Measurements from ENCODE around the gene TMEM52. TPM values are rescaled to one million over a fixed set of nuclear protein-coding genes. Genes with fewer than 3 reads are reported as not detected.

TMEM52 gene
- 9.0 TPM for polyA plus RNA-seq (2013, experiment 1 of 2)
- 8.8 TPM for polyA plus RNA-seq (2013, experiment 2 of 2)

DNA sequence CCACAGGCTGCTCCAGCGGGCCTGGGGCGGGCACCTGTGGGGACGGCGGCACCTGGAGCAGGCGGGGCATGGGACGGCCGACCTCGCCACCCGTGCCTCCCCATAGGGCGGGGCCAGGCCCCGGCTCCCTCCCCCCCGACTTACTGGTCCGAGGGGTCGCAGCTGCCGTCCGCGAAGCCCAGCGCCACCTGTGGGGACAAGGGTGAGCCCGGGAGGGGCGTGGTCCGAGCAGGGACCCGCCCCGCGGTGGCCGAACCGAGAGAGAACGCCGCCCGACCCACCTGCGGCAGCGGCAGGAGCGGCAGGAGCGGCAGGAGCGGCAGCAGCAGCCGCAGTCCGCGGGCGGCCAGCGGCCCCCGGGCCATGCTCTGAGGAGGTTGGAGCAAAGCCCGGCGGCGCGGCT lies at the start of gene TMEM52:
TSS of gene TMEM52 (minus strand) at position 379 of the 403 bp plus-strand sequence. CDS start at position 365, 14 bp downstream.
- Histone ChIP-seq H4K8ac (ENCODE audit: low read depth, low read length) (no peak within 1 kb of the TSS), H3K23ac (ENCODE audit: low read length) (peak within 1 kb of the TSS; percentile 81), H4K5ac (ENCODE audit: low read length) (no peak within 1 kb of the TSS), H3K4me1 (ENCODE audit: control insufficient read depth, low read depth, low read length) (peaks cover 7% of the 10 kb centered on the region), H2AK5ac (ENCODE audit: low read length) (peak within 1 kb of the TSS; percentile 58), H3K36me3 (ENCODE audit: control insufficient read depth, insufficient read depth, low read length) (no peaks in the 10 kb centered on the region), H2BK5ac (ENCODE audit: low read length) (no peak within 1 kb of the TSS), H3K4me2 (ENCODE audit: low read length) (peak within 1 kb of the TSS; percentile 71), H3K4ac (ENCODE audit: low read depth, low read length) (no peak within 1 kb of the TSS), H3K27me3 (ENCODE audit: insufficient read depth, low read length, poor library complexity) (no peaks in the 10 kb centered on the region), H3K9ac (ENCODE audit: low read length) (peak within 1 kb of the TSS; percentile 79), H3K27ac (ENCODE audit: low read depth, low read length) (no peak within 1 kb of the TSS), H2BK120ac (ENCODE audit: low read depth, low read length) (no peak within 1 kb of the TSS), H2BK15ac (replicated peaks; ENCODE audit: low read depth) (no peak within 1 kb of the TSS), H3K56ac (ENCODE audit: low read length) (peak within 1 kb of the TSS; percentile 88), H3K4me3 (ENCODE audit: low read length) (peak within 1 kb of the TSS; percentile 40), H3K18ac (ENCODE audit: low read length) (peak within 1 kb of the TSS; percentile 1), H3K79me1 (ENCODE audit: low read length) (no peaks in the 10 kb centered on the region), H3K79me2 (ENCODE audit: control insufficient read depth, insufficient read depth, low read length) (no peaks in the 10 kb centered on the region)
- WGBS (ENCODE audit: extremely low coverage, insufficient coverage, low lambda C conversion rate): no CpG with 5 or more reads among the region's 44 CpGs
- DNase-seq: no peak

DNA sequence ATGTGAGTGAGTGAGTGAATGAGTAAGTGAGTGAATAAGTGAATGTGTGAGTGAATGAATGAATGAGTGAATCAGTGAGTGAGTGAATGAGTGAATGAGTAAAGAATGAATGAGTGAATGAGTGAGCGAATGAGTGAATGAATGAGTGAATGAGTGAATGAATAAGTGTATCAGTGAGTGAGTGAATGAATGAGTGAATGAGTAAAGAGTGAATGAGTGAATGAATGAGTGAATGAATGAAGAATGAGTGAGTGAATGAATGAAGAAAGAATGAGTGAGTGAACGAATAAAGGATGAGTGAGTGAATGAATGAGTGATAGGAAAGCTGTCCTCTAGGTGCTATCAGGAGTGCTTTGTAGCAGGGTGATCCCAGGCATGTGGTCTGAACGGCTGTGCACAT lies 48.8 kb upstream of the TMEM52 start:
- Histone ChIP-seq H2BK5ac (ENCODE audit: low read length) (no peak overlapping the region), H3K4ac (ENCODE audit: low read depth, low read length) (no peak overlapping the region), H3K4me1 (ENCODE audit: control insufficient read depth, low read depth, low read length) (no peaks in the 10 kb centered on the region), H2BK15ac (replicated peaks; ENCODE audit: low read depth) (no peak overlapping the region), H2AK5ac (ENCODE audit: low read length) (no peak overlapping the region), H3K79me1 (ENCODE audit: low read length) (no peaks in the 10 kb centered on the region), H4K5ac (ENCODE audit: low read length) (no peak overlapping the region), H3K56ac (ENCODE audit: low read length) (no peak overlapping the region), H3K4me3 (ENCODE audit: low read length) (no peak overlapping the region), H3K79me2 (ENCODE audit: control insufficient read depth, insufficient read depth, low read length) (no peaks in the 10 kb centered on the region), H4K8ac (ENCODE audit: low read depth, low read length) (no peak overlapping the region), H3K36me3 (ENCODE audit: control insufficient read depth, insufficient read depth, low read length) (no peaks in the 10 kb centered on the region), H2BK120ac (ENCODE audit: low read depth, low read length) (no peak overlapping the region), H3K18ac (ENCODE audit: low read length) (no peak overlapping the region), H3K4me2 (ENCODE audit: low read length) (no peak overlapping the region), H3K23ac (ENCODE audit: low read length) (no peak overlapping the region), H3K27ac (ENCODE audit: low read depth, low read length) (no peak overlapping the region), H3K27me3 (ENCODE audit: insufficient read depth, low read length, poor library complexity) (no peaks in the 10 kb centered on the region), H3K9ac (ENCODE audit: low read length) (no peak overlapping the region)
- 100% methylated on average over 2 of the region's 3 CpGs for WGBS (ENCODE audit: extremely low coverage, insufficient coverage, low lambda C conversion rate)
- no peak for DNase-seq

DNA sequence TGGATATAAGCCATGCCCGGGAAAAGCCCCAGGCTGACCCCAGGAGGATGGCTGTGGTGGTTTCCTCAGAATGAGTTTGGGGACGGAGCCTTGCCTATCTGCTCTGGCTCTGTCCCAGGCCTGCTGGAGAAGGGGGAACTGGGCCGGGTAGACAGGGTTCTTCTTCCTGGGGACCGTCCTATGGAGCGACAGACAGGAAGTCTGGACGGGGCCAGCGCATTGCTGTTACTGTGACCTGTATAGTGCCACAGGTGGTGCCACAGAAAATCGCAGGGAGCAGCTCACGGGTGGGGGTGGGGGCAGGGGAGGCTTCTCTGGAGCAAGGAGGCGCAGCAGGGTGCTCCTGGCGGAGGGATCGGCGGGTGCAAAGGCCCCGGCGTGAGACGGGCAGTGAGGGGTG lies 48.1 kb upstream of the TMEM52 start:
- no peaks in the 10 kb centered on the region for H3K4me1 ChIP-seq (ENCODE audit: control insufficient read depth, low read depth, low read length)
- H2BK5ac ChIP-seq (ENCODE audit: low read length): no peak overlapping the region
- no peak overlapping the region for H3K4me2 ChIP-seq (ENCODE audit: low read length)
- H4K5ac ChIP-seq (ENCODE audit: low read length): no peak overlapping the region
- no peak for DNase-seq
- no peak overlapping the region for H3K9ac ChIP-seq (ENCODE audit: low read length)
- no peak overlapping the region for H3K4me3 ChIP-seq (ENCODE audit: low read length)
- no peak overlapping the region for H3K4ac ChIP-seq (ENCODE audit: low read depth, low read length)
- H2BK120ac ChIP-seq (ENCODE audit: low read depth, low read length): no peak overlapping the region
- no peaks in the 10 kb centered on the region for H3K27me3 ChIP-seq (ENCODE audit: insufficient read depth, low read length, poor library complexity)
- H3K27ac ChIP-seq (ENCODE audit: low read depth, low read length): no peak overlapping the region
- no peak overlapping the region for H3K23ac ChIP-seq (ENCODE audit: low read length)
- no peaks in the 10 kb centered on the region for H3K79me1 ChIP-seq (ENCODE audit: low read length)
- no peak overlapping the region for H3K56ac ChIP-seq (ENCODE audit: low read length)
- no peak overlapping the region for H4K8ac ChIP-seq (ENCODE audit: low read depth, low read length)
- H3K36me3 ChIP-seq (ENCODE audit: control insufficient read depth, insufficient read depth, low read length): no peaks in the 10 kb centered on the region
- no peak overlapping the region for H2BK15ac ChIP-seq (replicated peaks; ENCODE audit: low read depth)
- no peak overlapping the region for H2AK5ac ChIP-seq (ENCODE audit: low read length)
- no CpG with 5 or more reads among the region's 16 CpGs for WGBS (ENCODE audit: extremely low coverage, insufficient coverage, low lambda C conversion rate)
- no peaks in the 10 kb centered on the region for H3K79me2 ChIP-seq (ENCODE audit: control insufficient read depth, insufficient read depth, low read length)
- no peak overlapping the region for H3K18ac ChIP-seq (ENCODE audit: low read length)

DNA sequence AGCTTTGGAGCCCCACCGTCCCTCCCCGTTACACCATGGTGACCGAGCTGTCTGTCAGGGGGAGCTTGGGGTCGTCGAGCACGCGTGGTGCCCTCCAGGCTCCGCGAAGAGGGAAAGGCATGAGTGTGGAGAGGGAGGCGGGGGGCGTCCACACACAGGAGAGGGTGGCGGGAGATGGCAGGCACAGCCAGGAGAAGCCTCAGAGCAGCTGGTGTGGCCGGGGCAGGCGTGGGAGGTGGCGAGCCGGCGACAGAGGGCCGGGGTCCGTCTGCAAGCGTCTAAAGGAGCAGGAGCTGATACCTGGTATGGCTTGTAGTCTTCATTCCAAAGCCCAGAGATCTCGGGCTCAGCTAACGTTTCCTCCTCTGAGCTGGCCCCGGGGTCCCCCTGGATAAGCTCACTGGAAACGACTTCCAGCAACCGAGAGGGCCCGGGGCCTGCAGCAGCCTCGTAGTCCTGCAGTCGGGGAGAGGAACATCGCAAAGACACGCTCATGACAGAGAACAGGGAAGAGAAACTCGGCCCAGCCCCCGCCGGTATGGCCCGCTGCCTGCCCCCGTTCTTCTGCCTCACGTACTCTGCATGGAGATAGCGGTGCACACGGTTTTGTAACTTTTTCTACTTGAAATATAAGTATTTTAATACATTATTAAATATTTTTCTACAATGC lies 47.1 kb upstream of the TMEM52 start:
- Histone ChIP-seq H4K5ac (ENCODE audit: low read length) (no peak overlapping the region), H4K8ac (ENCODE audit: low read depth, low read length) (no peak overlapping the region), H3K4me2 (ENCODE audit: low read length) (no peak overlapping the region), H3K79me2 (ENCODE audit: control insufficient read depth, insufficient read depth, low read length) (no peaks in the 10 kb centered on the region), H3K36me3 (ENCODE audit: control insufficient read depth, insufficient read depth, low read length) (no peaks in the 10 kb centered on the region), H3K4me3 (ENCODE audit: low read length) (no peak overlapping the region), H3K18ac (ENCODE audit: low read length) (no peak overlapping the region), H3K4ac (ENCODE audit: low read depth, low read length) (no peak overlapping the region), H2BK120ac (ENCODE audit: low read depth, low read length) (no peak overlapping the region), H2AK5ac (ENCODE audit: low read length) (no peak overlapping the region), H3K79me1 (ENCODE audit: low read length) (no peaks in the 10 kb centered on the region), H2BK5ac (ENCODE audit: low read length) (no peak overlapping the region), H3K9ac (ENCODE audit: low read length) (no peak overlapping the region), H3K27me3 (ENCODE audit: insufficient read depth, low read length, poor library complexity) (no peaks in the 10 kb centered on the region), H3K4me1 (ENCODE audit: control insufficient read depth, low read depth, low read length) (no peaks in the 10 kb centered on the region), H2BK15ac (replicated peaks; ENCODE audit: low read depth) (no peak overlapping the region), H3K27ac (ENCODE audit: low read depth, low read length) (no peak overlapping the region), H3K23ac (ENCODE audit: low read length) (no peak overlapping the region), H3K56ac (ENCODE audit: low read length) (no peak overlapping the region)
- no CpG with 5 or more reads among the region's 38 CpGs for WGBS (ENCODE audit: extremely low coverage, insufficient coverage, low lambda C conversion rate)
- DNase-seq: no peak

DNA sequence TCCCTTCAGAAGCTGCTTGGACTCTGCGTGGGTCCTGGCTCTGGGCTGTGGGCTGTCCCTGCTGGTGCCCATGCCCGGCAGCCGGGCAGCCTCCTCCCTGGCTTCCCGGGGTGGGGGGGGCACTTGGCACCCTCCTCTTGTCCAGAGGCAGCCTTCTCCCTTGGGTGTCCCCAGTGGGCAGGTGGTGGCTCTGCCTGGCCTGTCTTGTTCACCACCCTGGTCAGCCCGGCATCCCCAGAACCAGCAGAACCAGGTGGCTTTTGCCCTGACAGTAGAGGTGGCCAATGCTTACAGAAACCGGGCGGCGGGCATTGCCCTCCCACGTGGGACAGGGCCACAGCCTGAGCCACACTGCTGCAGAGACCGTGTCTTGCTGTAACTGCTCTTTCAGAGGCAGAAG lies 46.5 kb upstream of the TMEM52 start:
- Histone ChIP-seq H3K79me1 (ENCODE audit: low read length) (no peaks in the 10 kb centered on the region), H4K8ac (ENCODE audit: low read depth, low read length) (no peak overlapping the region), H3K4me3 (ENCODE audit: low read length) (no peak overlapping the region), H2BK120ac (ENCODE audit: low read depth, low read length) (no peak overlapping the region), H3K4me1 (ENCODE audit: control insufficient read depth, low read depth, low read length) (peaks cover 1% of the 10 kb centered on the region), H2AK5ac (ENCODE audit: low read length) (no peak overlapping the region), H3K4ac (ENCODE audit: low read depth, low read length) (no peak overlapping the region), H3K56ac (ENCODE audit: low read length) (no peak overlapping the region), H3K9ac (ENCODE audit: low read length) (no peak overlapping the region), H3K27ac (ENCODE audit: low read depth, low read length) (no peak overlapping the region), H2BK5ac (ENCODE audit: low read length) (no peak overlapping the region), H2BK15ac (replicated peaks; ENCODE audit: low read depth) (no peak overlapping the region), H3K36me3 (ENCODE audit: control insufficient read depth, insufficient read depth, low read length) (no peaks in the 10 kb centered on the region), H3K23ac (ENCODE audit: low read length) (no peak overlapping the region), H4K5ac (ENCODE audit: low read length) (no peak overlapping the region), H3K79me2 (ENCODE audit: control insufficient read depth, insufficient read depth, low read length) (no peaks in the 10 kb centered on the region), H3K4me2 (ENCODE audit: low read length) (no peak overlapping the region), H3K18ac (ENCODE audit: low read length) (no peak overlapping the region), H3K27me3 (ENCODE audit: insufficient read depth, low read length, poor library complexity) (no peaks in the 10 kb centered on the region)
- DNase-seq: no peak
- WGBS (ENCODE audit: extremely low coverage, insufficient coverage, low lambda C conversion rate): no CpG with 5 or more reads among the region's 10 CpGs

DNA sequence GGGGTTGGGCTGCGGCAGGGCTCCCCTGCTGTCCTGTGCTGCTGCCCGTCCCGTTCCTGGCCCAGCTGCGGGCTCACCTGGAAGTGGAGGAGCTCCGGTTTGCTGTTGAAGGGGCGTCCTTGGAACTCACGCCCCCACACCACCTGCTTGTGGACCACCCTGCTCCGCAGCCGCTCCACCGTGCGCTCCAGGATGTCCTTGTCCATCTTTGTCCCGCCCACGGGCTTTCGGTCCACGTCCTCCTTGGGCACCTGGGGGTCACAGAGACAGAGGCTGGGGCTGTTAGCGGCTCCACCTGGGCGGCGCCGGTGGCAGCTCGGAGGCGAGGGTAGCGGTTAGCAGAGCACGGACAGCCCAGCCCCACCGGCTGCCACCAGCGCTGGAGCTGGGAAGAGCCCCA lies 45.7 kb upstream of the TMEM52 start:
- Histone ChIP-seq H3K79me1 (ENCODE audit: low read length) (no peaks in the 10 kb centered on the region), H3K23ac (ENCODE audit: low read length) (no peak overlapping the region), H2BK5ac (ENCODE audit: low read length) (no peak overlapping the region), H2BK15ac (replicated peaks; ENCODE audit: low read depth) (no peak overlapping the region), H3K4ac (ENCODE audit: low read depth, low read length) (no peak overlapping the region), H3K56ac (ENCODE audit: low read length) (no peak overlapping the region), H3K4me2 (ENCODE audit: low read length) (no peak overlapping the region), H3K79me2 (ENCODE audit: control insufficient read depth, insufficient read depth, low read length) (no peaks in the 10 kb centered on the region), H2AK5ac (ENCODE audit: low read length) (no peak overlapping the region), H4K8ac (ENCODE audit: low read depth, low read length) (no peak overlapping the region), H3K4me1 (ENCODE audit: control insufficient read depth, low read depth, low read length) (peaks cover 3% of the 10 kb centered on the region), H2BK120ac (ENCODE audit: low read depth, low read length) (no peak overlapping the region), H4K5ac (ENCODE audit: low read length) (no peak overlapping the region), H3K27me3 (ENCODE audit: insufficient read depth, low read length, poor library complexity) (no peaks in the 10 kb centered on the region), H3K9ac (ENCODE audit: low read length) (no peak overlapping the region), H3K36me3 (ENCODE audit: control insufficient read depth, insufficient read depth, low read length) (no peaks in the 10 kb centered on the region), H3K18ac (ENCODE audit: low read length) (no peak overlapping the region), H3K4me3 (ENCODE audit: low read length) (no peak overlapping the region), H3K27ac (ENCODE audit: low read depth, low read length) (no peak overlapping the region)
- WGBS (ENCODE audit: extremely low coverage, insufficient coverage, low lambda C conversion rate): no CpG with 5 or more reads among the region's 25 CpGs
- DNase-seq: no peak
